Measurements from ENCODE around the gene CSTF1.

CSTF1 gene

GRCh38 chr20:56380375-56380774 is 12.1 kb upstream of the CSTF1 start:
- H3K9me3 ChIP-seq (ENCODE audit: insufficient read depth, low read length), result no peaks in the 10 kb centered on the region
- H3K27me3 ChIP-seq (ENCODE audit: low read length), result no peaks in the 10 kb centered on the region
- peaks cover 69% of the 10 kb centered on the region for H3K36me3 ChIP-seq (ENCODE audit: low read length)
- H3K27ac ChIP-seq (ENCODE audit: low read depth, low read length), result no peak overlapping the region
- H3F3A ChIP-seq (ENCODE audit: insufficient read depth), result no peaks in the 10 kb centered on the region
- H3K9ac ChIP-seq (ENCODE audit: low read length), result no peak overlapping the region
- TF ChIP-seq CTCF (IDR thresholded peaks at IDR 0.05; ENCODE audit: insufficient read depth, low read length, poor library complexity, severe bottlenecking) (no peak), EZH2phosphoT487 (conservative IDR thresholded peaks at IDR 0.05; ENCODE audit: low read length) (no peak)
- H2AFZ ChIP-seq (ENCODE audit: low read depth, low read length, severe bottlenecking), result no peak overlapping the region
- peaks cover 25% of the 10 kb centered on the region for H4K20me1 ChIP-seq (ENCODE audit: low read depth, low read length)
- no peak overlapping the region for H3K4me3 ChIP-seq (ENCODE audit: insufficient read depth, low read length, poor library complexity, severe bottlenecking)
- no peak overlapping the region for H3K4me2 ChIP-seq (ENCODE audit: low read depth, low read length, poor library complexity, severe bottlenecking)
- no peaks in the 10 kb centered on the region for H3K9me2 ChIP-seq (replicated peaks; ENCODE audit: insufficient read depth, low read length)
- peaks cover 82% of the 10 kb centered on the region for H3K79me2 ChIP-seq (ENCODE audit: insufficient read depth, low read length)

GRCh38 chr20:56381501-56381900 is 10.9 kb upstream of the CSTF1 start:
- Histone ChIP-seq H3K9ac (ENCODE audit: low read length) (no peak overlapping the region), H3K9me2 (replicated peaks; ENCODE audit: insufficient read depth, low read length) (no peaks in the 10 kb centered on the region), H2AFZ (ENCODE audit: low read depth, low read length, severe bottlenecking) (no peak overlapping the region), H3K27me3 (ENCODE audit: low read length) (no peaks in the 10 kb centered on the region), H3K27ac (ENCODE audit: low read depth, low read length) (no peak overlapping the region), H3K36me3 (ENCODE audit: low read length) (peaks cover 66% of the 10 kb centered on the region), H3F3A (ENCODE audit: insufficient read depth) (no peaks in the 10 kb centered on the region), H3K4me3 (ENCODE audit: insufficient read depth, low read length, poor library complexity, severe bottlenecking) (no peak overlapping the region), H4K20me1 (ENCODE audit: low read depth, low read length) (peaks cover 19% of the 10 kb centered on the region; the same call in 1 of the 2 replicates), H3K4me2 (ENCODE audit: low read depth, low read length, poor library complexity, severe bottlenecking) (no peak overlapping the region), H3K79me2 (ENCODE audit: insufficient read depth, low read length) (peaks cover 81% of the 10 kb centered on the region), H3K9me3 (ENCODE audit: insufficient read depth, low read length) (no peaks in the 10 kb centered on the region)
- TF ChIP-seq CTCF (IDR thresholded peaks at IDR 0.05; ENCODE audit: insufficient read depth, low read length, poor library complexity, severe bottlenecking) (no peak), EZH2phosphoT487 (conservative IDR thresholded peaks at IDR 0.05; ENCODE audit: low read length) (no peak)

DNA sequence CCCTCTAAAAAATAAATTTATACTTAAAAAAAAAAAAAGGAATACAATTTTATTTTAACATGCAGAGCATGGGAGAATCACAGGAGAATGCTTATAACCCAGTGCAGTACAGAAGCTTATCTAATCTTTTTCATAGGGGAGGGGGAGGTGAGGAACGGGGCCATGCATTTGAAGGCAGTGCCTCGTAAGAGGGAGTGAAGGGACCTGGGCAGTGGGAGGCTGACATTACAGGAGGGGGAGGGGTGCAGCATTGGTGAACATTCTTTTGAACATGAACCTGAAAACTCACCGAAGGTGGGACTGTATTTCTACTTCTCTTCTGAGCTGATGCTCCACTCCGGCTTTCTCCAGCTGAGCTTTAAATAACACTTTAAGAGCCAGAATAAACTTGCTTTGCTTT is 9.7 kb upstream of the CSTF1 start:
- Histone ChIP-seq H3F3A (ENCODE audit: insufficient read depth) (no peaks in the 10 kb centered on the region), H3K9ac (ENCODE audit: low read length) (no peak overlapping the region), H2AFZ (ENCODE audit: low read depth, low read length, severe bottlenecking) (no peak overlapping the region), H4K20me1 (ENCODE audit: low read depth, low read length) (peaks cover 22% of the 10 kb centered on the region; the same call in 1 of the 2 replicates), H3K9me2 (replicated peaks; ENCODE audit: insufficient read depth, low read length) (no peaks in the 10 kb centered on the region), H3K4me3 (ENCODE audit: insufficient read depth, low read length, poor library complexity, severe bottlenecking) (no peak overlapping the region), H3K36me3 (ENCODE audit: low read length) (peaks cover 70% of the 10 kb centered on the region), H3K4me2 (ENCODE audit: low read depth, low read length, poor library complexity, severe bottlenecking) (no peak overlapping the region), H3K9me3 (ENCODE audit: insufficient read depth, low read length) (no peaks in the 10 kb centered on the region), H3K27me3 (ENCODE audit: low read length) (no peaks in the 10 kb centered on the region), H3K27ac (ENCODE audit: low read depth, low read length) (no peak overlapping the region), H3K79me2 (ENCODE audit: insufficient read depth, low read length) (peaks cover 78% of the 10 kb centered on the region)
- TF ChIP-seq EZH2phosphoT487 (conservative IDR thresholded peaks at IDR 0.05; ENCODE audit: low read length) (no peak), CTCF (IDR thresholded peaks at IDR 0.05; ENCODE audit: insufficient read depth, low read length, poor library complexity, severe bottlenecking) (no peak)

All from SU-DHL-6 (cell line).